HL-60 (cell line): Measurements from ENCODE around the gene DERL3.

Experiments
- DNase-seq, 2 experiments: peaks; one replicate each; pipeline ENCODE4 v3.0.0-alpha.2; 2010 to 2020; ENCODE audit warnings: low read depth in 1 of 2, low spot score in 1 of 2
- H3K27ac ChIP-seq: fragments of 250-450 bp; sonication (Bioruptor Pico); replicated peaks from 2 replicates; pipeline ENCODE4 v1.5.1; 2020; ENCODE audit warnings: mild to moderate bottlenecking, moderate library complexity
- H3K27me3 ChIP-seq: fragments of 250-450 bp; sonication (Bioruptor Pico); 2 replicates; pipeline ENCODE4 v1.5.1; 2021; ENCODE audit warnings: mild to moderate bottlenecking, moderate library complexity; ENCODE audit not compliant: insufficient read depth, poor library complexity, severe bottlenecking
- H3K4me3 ChIP-seq: replicated peaks from 2 replicates; pipeline ENCODE4 v1.5.1; 2011; ENCODE audit warnings: mild to moderate bottlenecking, control low read depth, low read length; ENCODE audit not compliant: insufficient read depth
- CTCF ChIP-seq: IDR thresholded peaks from one replicate; pipeline ENCODE4 v1.5.1; 2011; ENCODE audit warnings: low read length, control low read depth, inconsistent platforms; ENCODE audit not compliant: insufficient read depth
- GABPA ChIP-seq: IDR thresholded peaks from 2 replicates; pipeline ENCODE4 v1.6.1; 2012; ENCODE audit warnings: low read depth
- POLR2AphosphoS5 ChIP-seq: IDR thresholded peaks from 2 replicates; pipeline ENCODE4 v1.6.1; 2012; ENCODE audit warnings: low read depth
- REST ChIP-seq: IDR thresholded peaks from 2 replicates; pipeline ENCODE4 v1.6.1; 2012; ENCODE audit warnings: low read depth; ENCODE audit not compliant: insufficient replicate concordance
- SPI1 ChIP-seq: IDR thresholded peaks from 2 replicates; pipeline ENCODE4 v1.6.1; 2012; ENCODE audit warnings: low read depth, mild to moderate bottlenecking, borderline replicate concordance

The DERL3 gene

GRCh38 chr22:23793326-23793725, 45.5 kb downstream of the DERL3 start:
- DNase-seq = no peak
- Histone ChIP-seq H3K27me3 (no peaks in the 10 kb centered on the region), H3K4me3 (no peak overlapping the region), H3K27ac (no peak overlapping the region)
- TF ChIP-seq POLR2AphosphoS5 = no peak
- TF ChIP-seq REST = no peak
- TF ChIP-seq GABPA = no peak
- no peak for TF ChIP-seq SPI1
- TF ChIP-seq CTCF = no peak

- H3K27ac ChIP-seq = no peak overlapping the region
- H3K27me3 ChIP-seq = no peaks in the 10 kb centered on the region
- H3K4me3 ChIP-seq = no peak overlapping the region
- DNase-seq = no peak
- TF ChIP-seq REST = no peak
- TF ChIP-seq GABPA = no peak
- TF ChIP-seq CTCF = no peak
- TF ChIP-seq POLR2AphosphoS5 = no peak
- no peak for TF ChIP-seq SPI1
These were observed 46.8 kb downstream of the DERL3 start for GRCh38 chr22:23791738-23792645.

- Histone ChIP-seq H3K27ac (no peak overlapping the region), H3K27me3 (no peaks in the 10 kb centered on the region), H3K4me3 (no peak overlapping the region)
- no peak for DNase-seq
- TF ChIP-seq CTCF = no peak
- TF ChIP-seq GABPA = no peak
- TF ChIP-seq POLR2AphosphoS5 = no peak
- TF ChIP-seq SPI1 = no peak
- no peak for TF ChIP-seq REST
These were observed 47.7 kb downstream of the DERL3 start for GRCh38 chr22:23790819-23791737.
